GM12878 (cell line): Measurements from ENCODE around the gene TMEM14A. TPM values are rescaled to one million over a fixed set of nuclear protein-coding genes. Genes with fewer than 3 reads are reported as not detected.

Experiments
- ATAC-seq: fragments of 200-7000 bp; cut with Tn5 transposase; 3 replicates; pipeline ENCODE4 v1.9.1; 2020; ENCODE audit warnings: mild to moderate bottlenecking, moderate library complexity
- BruUV-seq: library from RNA; stranded (reverse); fragments of 400-500 nt; replicated peaks from 2 replicates; lab custom pipeline; 2021; lab: Mats Ljungman, UMichigan
- CTCF ChIA-PET: fragments of 300-600 bp; sonication (Branson Sonifier 250); formaldehyde crosslinking; extraction: SDS; loops from one replicate; lab custom pipeline; 2021; ENCODE audit warnings: inconsistent platforms; lab: Yijun Ruan, JAX
- POLR2A ChIA-PET: fragments of 350-600 bp; formaldehyde crosslinking; extraction: SDS; loops from one replicate; lab custom pipeline; 2021; ENCODE audit warnings: inconsistent platforms; lab: Charles Lee
- RAD21 ChIA-PET: fragments of 300-600 bp; sonication (Branson Sonifier 250); formaldehyde crosslinking; loops from one replicate; lab custom pipeline; 2023; ENCODE audit warnings: antibody characterized with exemption; ENCODE audit not compliant: unreplicated experiment; lab: Charles Lee
- SMC1A ChIA-PET: fragments of 300-600 bp; sonication (Branson Sonifier 250); formaldehyde crosslinking; loops from one replicate; lab custom pipeline; 2023; ENCODE audit not compliant: unreplicated experiment, uncharacterized antibody; lab: Charles Lee
- DNase-seq: peaks from one replicate; pipeline ENCODE4 v3.0.0-alpha.2; 2011; ENCODE audit warnings: low read depth, low spot score
- FAIRE-seq: peaks from 3 replicates; lab custom pipeline; 2011; peaks lifted over from hg19 to GRCh38; lab: Jason Lieb, UNC
- H2AFZ ChIP-seq: 2 replicates; pipeline ENCODE4 v1.6.0; 2011; ENCODE audit warnings: low read depth, low read length, control low read depth; ENCODE audit not compliant: control insufficient read depth
- H3K27ac ChIP-seq: 2 replicates; pipeline ENCODE4 v1.5.1; 2011; ENCODE audit warnings: control low read depth; ENCODE audit not compliant: control insufficient read depth, insufficient read depth
- H3K27me3 ChIP-seq, 2 experiments: replicated peaks in 1 of 2; 2 replicates each; pipeline versions ENCODE4 v1.6.0 to v1.6.1; 2011; ENCODE audit warnings: low read length in 1 of 2; ENCODE audit not compliant: control insufficient read depth in 2 of 2, insufficient read depth in 2 of 2
- H3K36me3 ChIP-seq, 2 experiments: 2 replicates each; pipeline ENCODE4 v1.5.1; 2011; ENCODE audit warnings: low read length in 1 of 2; ENCODE audit not compliant: control insufficient read depth in 2 of 2, insufficient read depth in 2 of 2
- H3K4me1 ChIP-seq: 2 replicates; pipeline ENCODE4 v1.6.1; 2011; ENCODE audit warnings: mild to moderate bottlenecking, low read length, moderate library complexity, mixed read lengths; ENCODE audit not compliant: control insufficient read depth, insufficient read depth
- H3K4me2 ChIP-seq: 2 replicates; pipeline ENCODE4 v1.6.0; 2011; ENCODE audit warnings: control low read depth; ENCODE audit not compliant: control insufficient read depth, insufficient read depth
- H3K4me3 ChIP-seq: fragments of 200-600 bp; sonication (generic); 2 replicates; pipeline ENCODE4 v1.5.1; 2016
- H3K79me2 ChIP-seq: 2 replicates; pipeline ENCODE4 v1.6.0; 2011; ENCODE audit warnings: low read length; ENCODE audit not compliant: control insufficient read depth, insufficient read depth
- H3K9ac ChIP-seq: 2 replicates; pipeline ENCODE4 v1.8.0; 2011; ENCODE audit warnings: low read length, control low read depth, mixed read lengths; ENCODE audit not compliant: control insufficient read depth, insufficient read depth
- H3K9me3 ChIP-seq: replicated peaks from 3 replicates; pipeline ENCODE4 v1.5.1; 2011; ENCODE audit warnings: mild to moderate bottlenecking, low read length; ENCODE audit not compliant: control insufficient read depth, insufficient read depth
- H4K20me1 ChIP-seq: 2 replicates; pipeline ENCODE4 v1.6.0; 2011; ENCODE audit not compliant: control insufficient read depth, insufficient read depth
- BMI1 ChIP-seq: fragments of 450-650 bp; IDR thresholded peaks from 2 replicates; pipeline ENCODE4 v1.6.1; 2016; ENCODE audit warnings: mild to moderate bottlenecking, moderate library complexity, borderline replicate concordance
- RELA ChIP-seq: fragments of 450-650 bp; IDR thresholded peaks from 2 replicates; pipeline ENCODE4 v1.8.0; 2014; ENCODE audit warnings: borderline replicate concordance; ENCODE audit not compliant: partially characterized antibody
- RUNX3 ChIP-seq: IDR thresholded peaks from 2 replicates; pipeline ENCODE4 v1.6.1; 2012; ENCODE audit warnings: low read length, inconsistent platforms
- TCF7 ChIP-seq: IDR thresholded peaks from 2 replicates; pipeline ENCODE4 v1.6.1; 2014; ENCODE audit warnings: antibody characterized with exemption, borderline replicate concordance
- YBX1 ChIP-seq: fragments of 450-650 bp; IDR thresholded peaks from 2 replicates; pipeline ENCODE4 v1.6.1; 2016; ENCODE audit warnings: antibody characterized with exemption
- ZNF274 ChIP-seq: IDR thresholded peaks from one replicate; pipeline ENCODE4 v1.8.0; 2011; ENCODE audit not compliant: insufficient read length, insufficient read depth
- WGBS: methylation state at CpG from one replicate; pipeline ENCODE4 v1.1.6; 2016; ENCODE audit warnings: low lambda C conversion rate; ENCODE audit not compliant: insufficient replicate concordance, insufficient coverage; ENCODE audit errors: missing lambda C conversion rate; 5-methylcytosine and 5-hydroxymethylcytosine counted together
- in situ Hi-C: fragments of 300-500 bp; cut with MboI; formaldehyde crosslinking; loops from 9 replicates; pipeline ENCODE4 v1.14.3; 2018; ENCODE audit warnings: mixed read lengths
- intact Hi-C: fragments of 100-400 bp; cut with micrococcal nuclease; formaldehyde crosslinking; loops from one replicate; pipeline ENCODE4 v1.14.2; 2022; ENCODE audit not compliant: unreplicated experiment
- polyA plus RNA-seq, 11 experiments: library from polyadenylated mRNA; depleted of rRNA in 4 of 11; unstranded in 6 of 11; stranded (reverse) in 5 of 11; fragments of >200 nt; fragmentation: Nextera tagmentation in 4 of 11; fragmentation: Illumina TruSeq in 1 of 11; extraction: Ambion mirVana in 4 of 11; extraction: Trizol in 1 of 11; gene quantifications; 1 replicate in 1 of 11; 2 replicates in 10 of 11; pipeline versions ENCODE4 v1.2.1 to v1.2.3, GENCODE V29; 2011 to 2016; ENCODE audit warnings: inconsistent platforms in 2 of 11, missing spikeins in 2 of 11, low read depth in 1 of 11
- total RNA-seq, 4 experiments: library from RNA; depleted of rRNA in 3 of 4; stranded (reverse); fragments of >200 nt in 3 of 4; fragmentation: Illumina TruSeq in 1 of 4; extraction: Trizol in 1 of 4; gene quantifications; 2 replicates each; pipeline versions ENCODE4 v1.2.1 to v1.2.3, GENCODE V29; 2013 to 2021
- TF ChIP-seq, protein P1 (sequence below): IDR thresholded peaks from 2 replicates; pipeline ENCODE4 v1.6.1; 2011; ENCODE audit warnings: low read depth, low read length, improper control_type of control experiment, borderline replicate concordance
- TF ChIP-seq, protein P2 (sequence below): fragments of 450-650 bp; IDR thresholded peaks from 2 replicates; pipeline ENCODE4 v1.6.1; 2016; ENCODE audit warnings: mild to moderate bottlenecking

TMEM14A gene
- total and polyA plus RNA-seq, 10 of the 15 experiments (the other 5 are each of a cell fraction or from before 2014, with no cell fraction given): 15.6 to 143 (median 33.1) TPM

DNA sequence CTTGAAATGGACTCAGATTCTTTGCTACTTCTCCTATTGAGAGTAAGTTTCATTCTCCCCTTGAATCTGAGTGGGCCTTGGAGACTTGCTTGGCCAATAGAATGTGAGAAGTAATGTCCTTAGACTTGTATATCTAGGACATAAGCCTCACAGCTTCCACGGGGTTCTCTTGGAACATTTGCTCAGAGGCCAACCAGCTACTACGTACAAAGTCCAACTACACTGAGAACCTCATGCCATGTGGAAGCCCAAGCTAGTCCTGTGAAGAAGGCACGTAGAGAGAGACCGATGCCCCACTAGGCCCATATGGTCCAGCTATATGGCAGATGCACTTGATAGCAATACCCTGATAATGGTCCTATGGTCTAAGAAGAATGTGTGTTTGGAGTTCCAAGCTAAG, 22.9 kb downstream of the TMEM14A start (continued):
- TF ChIP-seq, protein P1, sequence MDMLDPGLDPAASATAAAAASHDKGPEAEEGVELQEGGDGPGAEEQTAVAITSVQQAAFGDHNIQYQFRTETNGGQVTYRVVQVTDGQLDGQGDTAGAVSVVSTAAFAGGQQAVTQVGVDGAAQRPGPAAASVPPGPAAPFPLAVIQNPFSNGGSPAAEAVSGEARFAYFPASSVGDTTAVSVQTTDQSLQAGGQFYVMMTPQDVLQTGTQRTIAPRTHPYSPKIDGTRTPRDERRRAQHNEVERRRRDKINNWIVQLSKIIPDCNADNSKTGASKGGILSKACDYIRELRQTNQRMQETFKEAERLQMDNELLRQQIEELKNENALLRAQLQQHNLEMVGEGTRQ: no peak
- TF ChIP-seq, all 136 proteins: peak for 0

DNA sequence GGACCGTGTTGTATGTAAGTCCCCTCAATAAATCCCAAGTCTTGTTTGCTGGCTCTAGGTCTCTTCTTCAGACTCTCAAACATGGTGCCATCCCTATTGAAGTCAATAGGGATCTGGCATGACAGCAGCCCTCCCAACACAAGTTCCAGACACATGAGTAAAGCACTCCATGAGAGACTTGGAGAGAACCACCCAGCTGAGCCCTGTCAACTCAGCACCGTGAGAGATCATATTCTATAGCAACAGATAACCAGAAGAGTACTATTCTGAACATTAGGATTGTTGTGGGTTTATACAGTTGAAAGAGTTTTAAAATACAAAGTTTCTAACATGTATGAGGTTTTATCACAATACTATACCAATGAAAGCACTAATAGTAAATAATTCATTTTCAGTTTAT, 23.5 kb downstream of the TMEM14A start:
- intact Hi-C loops: no loop called here
- ChIA-PET SMC1A (interaction anchor here (0.6 to 1.8 kb wide), 2 partner anchors 42 to 139 kb away, joined by 3 to 5 read pairs; no protein-coding TSS in a partner anchor), RAD21 (no interaction called here), POLR2A (no interaction called here), CTCF (interaction anchor here (1.3 to 1.8 kb wide), 2 partner anchors 9 to 42 kb away, joined by 3 to 5 read pairs; no protein-coding TSS in a partner anchor)
- Histone ChIP-seq H3K36me3 (no peaks in the 10 kb centered on the region), H3K4me3 (no peak overlapping the region), H3K79me2 (no peaks in the 10 kb centered on the region), H3K9ac (no peak overlapping the region), H3K9me3 (no peaks in the 10 kb centered on the region), H3K27me3 (no peaks in the 10 kb centered on the region; a peak in 1 of 4 replicates), H4K20me1 (no peaks in the 10 kb centered on the region), H3K27ac (no peak overlapping the region), H3K4me1 (no peaks in the 10 kb centered on the region), H2AFZ (no peak overlapping the region), H3K4me2 (no peak overlapping the region)
- TF ChIP-seq RUNX3 (no peak), TCF7 (no peak), ZNF274 (no peak), BMI1 (no peak), YBX1 (no peak), RELA (no peak)
- TF ChIP-seq, protein P2, sequence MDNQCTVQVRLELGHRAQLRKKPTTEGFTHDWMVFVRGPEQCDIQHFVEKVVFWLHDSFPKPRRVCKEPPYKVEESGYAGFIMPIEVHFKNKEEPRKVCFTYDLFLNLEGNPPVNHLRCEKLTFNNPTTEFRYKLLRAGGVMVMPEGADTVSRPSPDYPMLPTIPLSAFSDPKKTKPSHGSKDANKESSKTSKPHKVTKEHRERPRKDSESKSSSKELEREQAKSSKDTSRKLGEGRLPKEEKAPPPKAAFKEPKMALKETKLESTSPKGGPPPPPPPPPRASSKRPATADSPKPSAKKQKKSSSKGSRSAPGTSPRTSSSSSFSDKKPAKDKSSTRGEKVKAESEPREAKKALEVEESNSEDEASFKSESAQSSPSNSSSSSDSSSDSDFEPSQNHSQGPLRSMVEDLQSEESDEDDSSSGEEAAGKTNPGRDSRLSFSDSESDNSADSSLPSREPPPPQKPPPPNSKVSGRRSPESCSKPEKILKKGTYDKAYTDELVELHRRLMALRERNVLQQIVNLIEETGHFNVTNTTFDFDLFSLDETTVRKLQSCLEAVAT: no peak
- FAIRE-seq (no peak), DNase-seq (no peak), ATAC-seq (no peak)
- in situ Hi-C loops: no loop called here
- 95% methylated on average over 2 of the region's 2 CpGs for WGBS
- no TSS peak for BruUV-seq
